HG03108 (cell line): ENCODE results near the gene TES.
"Not testable (repeated sequence)": the region's sequence is repeated elsewhere in the genome, so short reads cannot be mapped to it uniquely, and the experiment has no call there.

ENCODE experiments used
- ATAC-seq: cut with Tn5 transposase; IDR thresholded peaks from one replicate; pipeline ENCODE4 v1.9.1; 2021; ENCODE audit warnings: moderate library complexity; ENCODE audit not compliant: unreplicated experiment

Gene TES, protein sequence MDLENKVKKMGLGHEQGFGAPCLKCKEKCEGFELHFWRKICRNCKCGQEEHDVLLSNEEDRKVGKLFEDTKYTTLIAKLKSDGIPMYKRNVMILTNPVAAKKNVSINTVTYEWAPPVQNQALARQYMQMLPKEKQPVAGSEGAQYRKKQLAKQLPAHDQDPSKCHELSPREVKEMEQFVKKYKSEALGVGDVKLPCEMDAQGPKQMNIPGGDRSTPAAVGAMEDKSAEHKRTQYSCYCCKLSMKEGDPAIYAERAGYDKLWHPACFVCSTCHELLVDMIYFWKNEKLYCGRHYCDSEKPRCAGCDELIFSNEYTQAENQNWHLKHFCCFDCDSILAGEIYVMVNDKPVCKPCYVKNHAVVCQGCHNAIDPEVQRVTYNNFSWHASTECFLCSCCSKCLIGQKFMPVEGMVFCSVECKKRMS

DNA sequence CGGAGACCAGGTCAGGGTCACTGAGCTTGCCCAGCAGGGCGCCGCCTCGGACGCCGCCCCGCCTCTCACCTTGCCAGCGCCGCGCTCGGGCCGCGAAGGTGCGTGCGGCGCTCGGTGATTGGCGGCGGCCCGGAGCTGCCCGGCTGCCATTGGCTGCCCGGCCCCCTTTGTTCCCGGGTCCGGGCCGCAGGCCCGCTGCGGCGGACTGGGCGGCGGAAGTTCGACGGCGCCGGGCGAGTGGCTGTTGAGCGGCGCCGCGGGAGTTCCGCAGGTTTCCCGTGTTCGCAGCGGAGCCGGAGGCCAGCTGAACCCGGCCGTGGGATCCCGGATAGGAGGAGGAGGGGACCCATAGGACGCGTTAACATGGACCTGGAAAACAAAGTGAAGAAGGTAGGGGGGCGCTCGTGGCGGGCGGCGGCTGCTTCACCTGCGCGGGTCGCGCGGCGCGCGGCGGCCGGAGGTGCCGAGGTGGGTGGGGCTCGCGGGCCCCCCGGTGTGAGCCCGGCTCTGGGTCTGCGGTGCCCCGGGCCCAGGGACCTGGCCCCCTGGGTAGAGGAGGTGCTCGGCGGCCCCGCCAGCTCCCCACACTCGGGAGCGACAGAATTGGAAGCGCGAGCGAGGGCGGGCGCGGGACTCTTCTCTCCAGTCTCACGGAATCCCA, at the start of gene TES:
Gene TES (plus strand): TSS at position 195 of the 661 bp plus-strand sequence. CDS start 169 bp downstream, at position 364.
- ATAC-seq, result peak; percentile 79

DNA sequence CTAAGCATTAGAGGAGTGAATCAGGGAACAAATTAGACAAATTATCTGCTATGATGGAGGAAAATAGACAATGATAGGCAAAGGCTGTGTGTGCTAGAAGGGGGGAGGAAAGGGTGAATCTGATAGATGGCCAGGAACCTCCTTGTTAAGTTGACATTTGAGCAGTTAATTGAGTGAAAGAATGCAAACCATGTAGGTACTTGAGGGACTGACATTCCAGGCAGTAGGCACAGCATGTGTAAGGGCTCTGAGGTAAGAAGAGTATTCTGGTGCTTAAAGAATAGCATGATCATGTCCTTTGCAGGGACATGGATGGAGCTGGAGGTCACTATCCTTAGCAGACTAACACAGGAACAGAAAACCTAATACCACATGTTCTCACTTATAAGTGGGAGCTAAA, 48.6 kb upstream of the TES start:
- no peak for ATAC-seq

DNA sequence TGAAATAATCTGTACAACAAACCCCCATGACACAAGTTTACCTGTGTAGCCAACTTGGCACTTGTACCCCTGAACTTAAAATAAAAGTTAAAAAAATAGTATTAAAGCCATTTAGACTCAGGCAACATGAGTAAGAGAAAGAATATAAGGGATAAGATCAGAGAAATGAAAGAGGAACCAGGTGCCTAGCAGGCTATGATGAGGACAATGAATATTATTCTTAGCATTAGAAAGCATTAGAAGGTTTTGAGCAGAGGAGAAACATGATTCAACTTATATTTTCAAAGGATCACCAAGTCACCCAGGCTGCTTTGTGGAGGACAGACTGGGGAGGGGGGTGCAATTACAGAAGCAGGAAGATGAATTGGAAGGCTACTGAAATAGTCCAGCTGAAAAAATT, 48.1 kb upstream of the TES start:
- no peak for ATAC-seq

DNA sequence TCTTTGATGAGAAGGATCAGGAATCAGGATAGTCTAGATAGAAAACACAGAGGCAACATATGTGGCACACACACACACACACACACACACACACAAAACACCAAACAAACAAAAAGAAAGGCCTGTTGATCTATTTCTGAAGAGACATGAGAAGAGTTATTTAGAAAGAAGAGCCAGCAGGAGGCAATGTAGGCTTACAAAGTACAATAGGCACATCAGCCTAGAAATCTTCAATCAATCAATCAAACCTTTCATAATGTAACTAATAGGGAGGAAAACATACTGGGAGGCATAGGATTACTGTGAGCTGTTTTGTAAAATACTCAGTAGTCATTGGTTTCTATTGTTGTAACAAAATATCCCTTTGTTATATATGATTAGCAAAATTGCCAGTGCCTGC, 47.3 kb upstream of the TES start:
- no peak for ATAC-seq

DNA sequence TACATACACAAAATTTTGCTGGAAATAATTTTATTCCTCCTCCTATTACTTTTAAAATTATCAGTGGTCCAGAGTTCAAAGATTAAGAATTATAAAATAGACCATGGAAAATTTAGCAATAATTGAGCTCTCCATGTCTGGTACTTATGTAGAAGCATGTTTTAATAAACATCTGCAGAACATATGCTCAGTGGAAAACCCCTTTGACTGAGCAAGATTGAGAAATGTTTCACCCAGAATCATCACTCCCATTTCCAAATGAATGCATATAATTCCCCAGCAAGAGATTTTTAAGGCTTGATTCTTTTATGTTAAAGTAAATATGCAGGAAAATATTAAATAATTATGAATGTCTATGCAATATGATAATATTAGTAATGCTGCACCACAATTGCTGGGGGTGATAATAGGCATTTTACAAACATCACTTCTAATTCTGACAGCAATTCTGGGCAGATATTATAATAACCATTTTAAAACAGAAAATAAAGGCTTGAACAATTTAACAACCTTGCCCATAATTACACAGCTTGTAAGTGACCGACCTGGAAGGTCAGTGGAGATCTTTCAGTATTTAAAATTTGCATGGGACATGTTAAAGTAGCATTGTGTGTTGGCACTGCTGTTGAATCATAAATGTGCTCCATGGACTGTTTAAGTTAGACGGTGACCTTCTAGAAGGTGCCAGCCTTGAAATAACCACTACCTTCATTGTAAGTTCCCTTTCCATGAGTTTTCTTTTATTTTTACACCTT, 45.6 kb upstream of the TES start:
- no peak for ATAC-seq

DNA sequence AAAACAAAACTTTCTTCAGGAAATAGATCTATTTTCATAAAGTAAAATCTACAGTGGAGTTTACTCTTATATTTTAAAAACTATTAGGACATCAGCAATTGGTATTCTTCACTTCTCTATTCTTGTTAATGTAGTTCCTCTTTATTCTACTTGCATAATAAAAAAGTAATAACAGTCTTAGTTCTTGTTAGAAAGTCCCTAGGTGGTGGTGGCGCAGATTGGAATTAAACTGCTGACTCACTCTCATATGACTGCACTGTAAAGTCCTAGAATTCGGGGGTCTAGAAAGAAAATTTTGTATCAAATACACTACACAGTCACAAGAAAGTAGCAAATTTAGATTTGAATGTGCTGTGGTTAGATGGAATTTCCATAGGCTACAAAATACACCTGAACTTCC, 44.6 kb upstream of the TES start:
- ATAC-seq, result peak; percentile 38

DNA sequence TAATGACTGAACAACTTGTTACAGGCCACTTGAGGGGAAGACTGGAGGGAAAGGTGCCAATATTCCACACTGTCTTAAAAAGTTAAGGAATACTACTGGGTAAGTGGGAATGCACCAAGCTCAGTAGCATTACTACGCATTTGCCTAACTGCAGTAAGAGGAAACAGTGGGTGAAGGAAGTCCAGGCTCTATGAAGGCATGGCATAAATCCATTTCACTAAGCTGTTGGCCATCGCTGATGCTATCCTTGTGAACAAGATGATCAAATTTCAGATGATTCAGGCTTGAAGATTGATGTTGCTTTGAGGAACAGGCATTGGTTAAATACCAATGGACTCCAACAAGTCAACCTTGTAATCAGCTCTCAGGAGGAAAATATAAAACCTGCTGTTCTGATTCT, 44.2 kb upstream of the TES start:
- ATAC-seq, result no peak

DNA sequence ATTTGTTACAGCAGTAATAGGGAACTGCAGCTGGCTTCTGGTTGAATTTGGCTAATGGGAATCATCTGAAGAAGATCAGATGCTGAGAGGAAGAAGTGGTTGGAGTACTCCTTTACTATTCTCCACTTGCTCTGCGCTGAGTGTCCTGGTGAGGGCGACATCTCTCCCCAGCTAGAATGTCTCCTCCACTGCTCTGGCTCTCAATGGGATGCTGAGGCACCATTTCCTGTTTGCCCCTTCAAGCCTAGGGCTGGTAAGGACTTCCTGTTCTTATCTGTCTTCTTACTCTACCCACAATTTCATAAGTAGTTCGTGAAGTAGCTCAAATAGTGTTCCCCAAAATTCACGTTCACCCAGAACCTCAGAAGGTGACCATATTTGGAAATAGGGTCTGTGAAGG, 43.2 kb upstream of the TES start:
- ATAC-seq, result no peak

DNA sequence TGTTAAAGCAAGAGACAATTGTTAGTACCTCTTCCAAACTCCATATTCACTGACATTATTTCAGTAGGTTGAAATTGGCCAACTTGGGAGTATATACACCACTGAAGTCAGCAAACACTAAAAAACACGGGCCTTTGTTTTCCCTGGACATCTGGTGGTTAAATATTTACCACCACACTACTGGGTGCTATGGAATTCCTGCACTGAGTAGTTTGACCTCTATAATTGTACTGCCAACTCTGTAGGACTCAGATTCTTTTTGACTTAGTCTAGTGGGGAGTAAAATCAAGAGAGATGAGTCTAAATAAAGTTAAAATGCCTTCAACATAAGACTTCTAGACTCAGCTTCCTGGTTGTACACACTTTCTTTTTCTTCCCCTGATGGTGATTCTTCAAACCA, 41.3 kb upstream of the TES start:
- no peak for ATAC-seq

DNA sequence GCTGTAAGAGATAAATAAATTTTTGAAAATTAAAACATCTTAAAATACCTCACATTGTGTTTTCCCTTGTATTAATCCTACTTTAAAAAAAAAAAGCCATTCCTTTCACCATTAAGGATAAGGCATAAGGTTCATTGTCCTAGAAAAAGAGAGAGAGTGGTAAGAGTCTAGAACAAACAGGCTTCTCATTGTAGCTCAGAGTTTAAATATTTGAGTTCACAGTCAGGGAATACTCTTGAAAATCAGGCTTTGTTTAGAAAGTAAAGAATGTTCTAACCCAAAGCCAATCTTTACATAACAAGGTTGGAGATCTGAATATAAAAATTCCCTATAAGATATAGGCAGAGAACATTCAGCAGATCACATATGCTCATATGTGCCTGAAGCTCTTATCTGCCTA, 40.2 kb upstream of the TES start:
- ATAC-seq, result no peak

DNA sequence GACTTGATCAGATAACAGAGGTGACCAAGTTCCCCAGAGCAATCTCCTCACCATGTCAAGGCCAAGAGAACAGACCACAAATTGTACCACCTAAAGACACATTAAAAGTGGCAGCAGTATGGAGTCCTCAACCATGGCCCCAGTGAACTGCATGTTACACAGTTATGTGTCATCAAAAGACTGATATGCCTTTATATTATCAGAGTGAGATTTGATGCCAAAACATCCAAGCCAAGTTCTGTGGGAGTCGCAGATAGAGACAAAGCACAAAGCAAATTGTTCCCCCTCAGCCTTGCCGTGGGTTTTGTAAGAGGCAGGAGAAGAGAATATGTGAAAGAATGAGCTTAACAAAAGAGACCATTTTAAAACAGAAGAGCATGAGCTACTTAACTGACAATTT, 39.2 kb upstream of the TES start:
- ATAC-seq, result no peak

DNA sequence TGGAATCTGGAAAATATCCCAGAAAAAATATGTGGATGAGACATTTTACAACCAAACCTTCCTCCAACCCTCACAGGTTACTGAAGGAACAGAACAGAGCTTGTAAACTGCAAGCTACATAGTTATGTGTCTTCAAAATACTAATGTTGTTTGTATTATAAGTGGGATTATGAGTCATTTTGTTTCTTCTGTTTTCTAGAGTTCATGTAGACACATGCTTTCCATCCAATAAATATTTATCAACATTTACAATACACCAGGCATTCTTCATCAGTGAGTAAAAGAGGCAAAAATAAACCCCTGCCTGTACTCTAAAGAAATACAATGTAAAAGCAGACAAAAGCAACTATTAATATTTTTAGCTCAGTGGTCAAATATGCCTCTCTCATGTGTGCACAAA, 38.0 kb upstream of the TES start:
- ATAC-seq, result no peak

DNA sequence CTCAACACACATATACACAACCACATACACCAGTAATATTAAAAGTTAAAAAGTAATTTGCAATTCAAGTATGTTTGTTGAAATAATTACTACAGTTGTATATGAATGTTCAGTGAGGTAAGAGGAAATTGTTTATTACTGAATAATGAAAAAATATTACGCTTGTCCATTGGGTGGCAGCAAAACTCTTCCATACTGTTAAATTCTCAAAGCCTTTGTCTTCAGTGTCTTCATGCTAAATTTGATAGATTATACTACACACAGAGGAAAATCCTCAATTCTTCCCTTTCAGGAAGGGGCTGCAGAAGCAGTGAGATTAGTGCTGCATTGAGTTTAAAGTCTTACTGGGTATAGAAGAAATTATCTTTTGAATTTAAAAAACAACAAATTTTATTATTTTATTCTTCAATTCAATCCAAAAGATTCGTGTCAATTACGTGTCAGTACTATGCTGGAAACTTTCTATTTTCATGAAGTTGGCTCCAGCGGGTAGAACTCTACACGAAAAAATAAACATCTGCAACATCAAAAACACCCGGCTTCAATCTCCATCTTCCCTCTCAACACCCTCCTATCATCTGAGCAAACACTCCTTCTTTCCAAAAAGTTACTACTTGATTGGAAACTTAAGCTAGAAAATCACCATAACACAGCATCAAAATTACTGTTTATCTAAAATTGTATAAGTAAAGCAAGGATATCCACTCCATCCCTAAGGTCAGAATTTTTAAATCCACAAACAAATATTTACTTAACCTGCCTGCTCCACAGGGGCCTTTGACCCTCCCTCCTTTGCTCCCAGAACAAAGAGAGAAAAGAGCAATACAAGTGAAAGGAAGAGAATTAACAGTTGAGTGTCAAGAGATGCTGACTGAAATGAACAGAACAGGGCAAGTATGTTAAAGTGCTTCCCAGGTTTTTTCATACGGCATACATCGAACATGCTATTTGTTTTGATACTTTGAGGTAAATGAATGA, 37.0 kb upstream of the TES start:
- ATAC-seq, result peak; percentile 56

DNA sequence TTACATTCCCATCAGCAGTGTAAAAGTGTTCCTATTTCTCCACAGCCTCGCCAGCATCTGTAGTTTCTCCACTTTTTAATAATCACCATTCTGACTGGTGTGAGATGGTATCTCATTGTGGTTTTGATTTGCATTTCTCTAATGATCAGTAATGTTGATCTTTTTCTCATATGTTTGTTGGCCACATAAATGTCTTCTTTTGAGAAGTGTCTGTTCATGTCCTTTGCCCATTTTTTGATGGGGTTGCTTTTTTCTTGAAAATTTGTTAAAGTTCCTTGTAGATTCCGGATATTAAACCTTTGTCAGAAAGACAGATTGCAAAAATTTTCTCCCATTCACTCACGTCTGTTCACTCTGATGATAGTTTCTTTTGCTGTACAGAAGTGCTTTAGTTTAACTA, 35.2 kb upstream of the TES start:
- ATAC-seq, result not testable (repeated sequence)

DNA sequence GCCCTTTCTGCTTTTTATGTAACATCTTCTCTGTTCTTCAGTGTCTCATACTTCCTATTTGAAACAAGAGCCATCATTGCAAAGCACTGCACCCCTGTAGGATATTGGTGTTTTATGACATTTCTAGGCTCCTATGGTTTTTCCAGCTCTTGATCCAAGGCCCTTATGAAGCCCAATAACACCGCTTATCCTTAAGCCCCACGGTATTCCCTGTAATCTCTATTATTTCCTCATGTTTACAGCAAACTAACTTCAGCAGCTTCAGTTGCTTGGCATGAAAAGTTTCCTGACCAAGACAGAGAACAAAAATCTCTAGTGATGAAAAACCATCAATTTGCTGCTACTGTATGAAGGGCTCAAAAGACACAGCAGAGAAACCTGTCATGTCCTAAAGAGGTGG, 34.1 kb upstream of the TES start:
- no peak for ATAC-seq

DNA sequence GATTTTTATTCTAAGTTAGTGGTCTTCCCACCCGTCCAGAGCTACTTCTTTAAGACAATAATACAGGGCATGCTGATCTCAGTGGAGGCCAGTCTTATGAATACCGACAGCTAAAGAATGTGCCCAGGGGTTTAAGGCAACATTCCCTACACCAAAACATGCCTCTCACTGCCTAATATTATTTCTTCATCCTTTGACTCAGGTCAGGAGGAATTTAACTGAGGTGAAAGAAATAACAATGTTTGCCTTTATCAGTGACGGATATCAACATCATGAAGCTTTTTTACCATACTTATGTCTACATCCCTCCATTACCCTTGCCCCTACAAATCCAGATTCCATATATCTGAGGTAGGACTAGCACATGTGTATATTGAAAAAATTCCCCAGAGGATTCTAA, 33.3 kb upstream of the TES start:
- ATAC-seq, result no peak

DNA sequence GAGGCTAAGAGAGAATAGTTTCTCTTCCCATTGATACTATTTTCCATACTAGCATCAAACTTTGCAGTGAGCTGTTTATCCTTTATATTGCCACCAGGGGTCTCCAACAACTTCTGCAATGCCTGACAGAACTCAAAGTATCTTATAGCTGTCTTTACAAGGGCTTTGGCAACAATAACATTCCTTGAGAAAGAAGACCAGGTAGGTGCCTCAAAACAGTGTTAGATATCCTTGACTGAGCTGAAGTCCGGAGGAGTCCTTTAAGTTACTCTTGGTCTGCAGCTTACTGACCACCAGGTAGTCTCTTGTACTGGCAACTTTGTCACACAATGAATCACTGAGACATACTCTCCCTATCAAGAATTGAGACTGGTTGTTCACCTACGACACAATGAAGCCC, 30.0 kb upstream of the TES start:
- ATAC-seq, result peak; percentile 76

DNA sequence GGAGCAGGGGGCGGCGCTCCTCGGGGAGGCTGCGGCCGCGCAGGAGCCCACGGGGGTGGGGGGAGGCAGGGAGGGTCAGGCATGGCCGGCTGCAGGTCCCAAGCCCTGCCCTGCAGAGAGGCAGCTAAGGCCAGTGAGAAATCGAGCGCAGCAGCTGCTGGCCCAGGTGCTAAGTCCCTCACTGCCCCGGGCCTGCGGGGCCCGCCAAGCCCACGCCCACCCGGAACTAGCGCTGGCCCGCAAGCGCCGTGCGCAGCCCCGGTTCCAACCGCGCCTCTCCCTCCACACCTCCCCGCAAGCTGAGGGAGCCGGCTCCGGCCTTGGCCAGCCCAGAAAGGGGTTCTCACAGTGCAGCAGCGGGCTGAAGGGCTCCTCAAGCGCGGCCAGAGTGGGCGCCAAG, 28.3 kb upstream of the TES start:
- ATAC-seq, result no peak

DNA sequence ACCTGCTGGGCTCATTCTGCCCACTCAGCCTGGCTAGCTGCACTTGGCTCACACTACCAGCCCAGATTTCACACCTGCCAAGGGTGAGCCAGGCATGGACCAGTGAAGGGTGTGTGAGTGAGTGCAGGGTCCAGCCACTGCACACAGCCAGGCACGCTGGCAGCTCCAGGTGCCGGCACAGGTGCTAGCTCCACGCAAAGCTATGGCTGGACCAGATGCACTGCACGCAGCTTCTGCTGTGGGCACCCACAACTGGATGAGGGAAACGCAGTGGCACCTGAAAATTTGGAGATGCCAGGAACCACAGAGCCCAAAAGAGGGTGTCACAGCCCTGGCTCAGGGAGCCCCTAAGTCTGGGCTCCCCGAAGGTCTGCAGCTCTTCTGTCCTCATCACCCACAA, 24.9 kb upstream of the TES start:
- no peak for ATAC-seq

DNA sequence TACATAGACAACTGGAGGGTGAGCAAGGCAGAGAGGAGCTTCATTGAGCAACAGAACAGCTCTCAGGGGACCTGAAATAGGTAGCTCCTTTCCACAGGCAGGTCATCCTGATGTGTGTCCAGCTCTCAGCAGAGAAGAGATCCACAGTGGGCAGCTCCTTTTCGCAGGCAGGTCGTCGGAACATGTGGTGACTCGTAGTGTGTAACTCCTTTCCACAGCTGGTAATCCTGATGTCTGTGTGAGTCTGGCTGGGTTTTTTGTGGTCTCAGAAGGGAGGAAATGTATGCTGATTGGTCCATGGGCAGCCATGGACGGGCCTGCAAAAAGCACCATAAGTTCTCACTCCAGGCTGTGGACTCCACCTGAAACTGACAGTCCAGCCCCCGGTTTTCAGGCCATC, 24.4 kb upstream of the TES start:
- ATAC-seq, result no peak

DNA sequence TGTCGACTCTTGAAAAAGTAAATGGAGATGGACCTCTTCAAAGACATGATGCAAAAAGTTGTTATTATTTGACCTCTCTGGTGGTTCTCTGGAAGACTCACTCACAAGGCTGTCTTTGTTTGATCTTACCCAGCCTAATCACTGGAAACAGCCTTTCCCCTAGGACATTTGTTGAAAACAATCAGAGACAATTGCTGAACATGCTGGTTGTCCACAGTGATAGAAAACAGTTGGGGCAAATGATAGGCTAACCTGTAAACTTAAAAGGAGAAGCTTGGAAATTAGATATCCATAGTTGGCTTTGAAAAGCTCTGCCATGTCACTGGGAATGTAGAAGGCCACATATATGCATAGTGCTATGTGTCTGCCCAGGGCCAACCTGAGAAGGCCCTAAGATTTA, 22.9 kb upstream of the TES start:
- ATAC-seq, result no peak
